Measurements from ENCODE around the gene CYLD. TPM values are rescaled to one million over a fixed set of nuclear protein-coding genes. Genes with fewer than 3 reads are reported as not detected.

The CYLD gene
- total RNA-seq, 3 donors from 2014 or later: 40.6 to 62.9 (median 43.4) TPM

- TF ChIP-seq POLR2A (IDR thresholded peaks at IDR 0.05) (no peak), POLR2AphosphoS5 (IDR thresholded peaks at IDR 0.05) (no peak), CTCF (IDR thresholded peaks at IDR 0.05) (no peak)
- Histone ChIP-seq H3K36me3 (no peaks in the 10 kb centered on the region), H3K27ac (no peak overlapping the region), H3K4me3 (no peak overlapping the region), H3K4me1 (no peaks in the 10 kb centered on the region), H3K27me3 (no peaks in the 10 kb centered on the region), H3K9me3 (no peaks in the 10 kb centered on the region)
- intact Hi-C loops (cut with DNase I; ENCODE audit: low total_unique reads): no loop called here
- DNase-seq (ENCODE audit: low spot score in 2 of 2): no peak
These were observed 4.4 kb upstream of the CYLD start for GRCh38 chr16:50737420-50737959.

GRCh38 chr16:50739031-50739430 is 2.9 kb upstream of the CYLD start:
- TF ChIP-seq POLR2A (IDR thresholded peaks at IDR 0.05): no peak
- no peak for TF ChIP-seq CTCF (IDR thresholded peaks at IDR 0.05)
- TF ChIP-seq POLR2AphosphoS5 (IDR thresholded peaks at IDR 0.05): no peak
- no peak overlapping the region for H3K4me3 ChIP-seq
- no peaks in the 10 kb centered on the region for H3K9me3 ChIP-seq
- H3K4me1 ChIP-seq: peaks cover 0 to 4% of the 10 kb centered on the region in 2 donors
- intact Hi-C loops (cut with DNase I; ENCODE audit: low total_unique reads): no loop called here
- DNase-seq (ENCODE audit: low spot score in 2 of 2): no peak
- H3K27me3 ChIP-seq: no peaks in the 10 kb centered on the region
- H3K27ac ChIP-seq: no peak overlapping the region
- H3K36me3 ChIP-seq: no peaks in the 10 kb centered on the region

GRCh38 chr16:50740736-50741135 is 1.1 kb upstream of the CYLD start:
- no peak overlapping the region for H3K4me3 ChIP-seq
- H3K27ac ChIP-seq: peak overlapping the region in 1 of 2 donors; percentile 83
- H3K4me1 ChIP-seq: peaks cover 0 to 4% of the 10 kb centered on the region in 2 donors
- no peaks in the 10 kb centered on the region for H3K9me3 ChIP-seq
- TF ChIP-seq POLR2A (IDR thresholded peaks at IDR 0.05): no peak
- intact Hi-C loops (cut with DNase I; ENCODE audit: low total_unique reads): no loop called here
- no peaks in the 10 kb centered on the region for H3K36me3 ChIP-seq
- no peak for DNase-seq (ENCODE audit: low spot score in 2 of 2)
- no peaks in the 10 kb centered on the region for H3K27me3 ChIP-seq

GRCh38 chr16:50741225-50741780 is 583 bp upstream of the CYLD start:
- intact Hi-C loops (cut with DNase I; ENCODE audit: low total_unique reads): no loop called here
- peak in 1 of 2 donors; percentile 32 for DNase-seq (ENCODE audit: low spot score in 2 of 2)
- H3K9me3 ChIP-seq: no peaks in the 10 kb centered on the region
- H3K36me3 ChIP-seq: no peaks in the 10 kb centered on the region
- H3K4me1 ChIP-seq: peaks cover 0 to 4% of the 10 kb centered on the region in 2 donors
- peak in 1 of 3 donors; percentile 34 for TF ChIP-seq POLR2AphosphoS5 (IDR thresholded peaks at IDR 0.05)
- no peak for TF ChIP-seq POLR2A (IDR thresholded peaks at IDR 0.05)
- H3K27ac ChIP-seq: peak overlapping the region; percentile 42 to 83
- H3K4me3 ChIP-seq: peak overlapping the region; percentile 90 to 96 (median 95)
- no peaks in the 10 kb centered on the region for H3K27me3 ChIP-seq

GRCh38 chr16:50742576-50743200 is 802 bp downstream of the CYLD start:
- H3K4me1 ChIP-seq: peaks cover 0 to 4% of the 10 kb centered on the region in 2 donors
- H3K27ac ChIP-seq: peak overlapping the region; percentile 90 to 96
- no peak for DNase-seq (ENCODE audit: low spot score in 2 of 2)
- H3K27me3 ChIP-seq: no peaks in the 10 kb centered on the region
- TF ChIP-seq POLR2AphosphoS5 (IDR thresholded peaks at IDR 0.05) (no peak), CTCF (IDR thresholded peaks at IDR 0.05) (no peak), POLR2A (IDR thresholded peaks at IDR 0.05) (no peak)
- no peaks in the 10 kb centered on the region for H3K36me3 ChIP-seq
- H3K4me3 ChIP-seq: peak overlapping the region; percentile 90 to 96 (median 95)
- H3K9me3 ChIP-seq: no peaks in the 10 kb centered on the region
- intact Hi-C loops (cut with DNase I; ENCODE audit: low total_unique reads): no loop called here

- Histone ChIP-seq H3K4me1 (peaks cover 0 to 4% of the 10 kb centered on the region in 2 donors), H3K27me3 (no peaks in the 10 kb centered on the region), H3K36me3 (no peaks in the 10 kb centered on the region), H3K27ac (peak overlapping the region in 1 of 2 donors; percentile 90), H3K9me3 (no peaks in the 10 kb centered on the region), H3K4me3 (no peak overlapping the region)
- intact Hi-C loops (cut with DNase I; ENCODE audit: low total_unique reads): no loop called here
- no peak for DNase-seq (ENCODE audit: low spot score in 2 of 2)
- TF ChIP-seq CTCF (IDR thresholded peaks at IDR 0.05) (no peak), POLR2AphosphoS5 (IDR thresholded peaks at IDR 0.05) (no peak), POLR2A (IDR thresholded peaks at IDR 0.05) (no peak)
These were observed 1.8 kb downstream of the CYLD start for GRCh38 chr16:50743581-50744225.
